Right lobe of liver (tissue), 6 donors: Measurements from ENCODE around the gene CCDC9. TPM values are rescaled to one million over a fixed set of nuclear protein-coding genes. Genes with fewer than 3 reads are reported as not detected.
A peak's percentile ranks its signal among the peaks of the same experiment; 100 is the strongest.

Experiments used
- ATAC-seq, 4 donors: fragments of 200-7000 bp; cut with Tn5 transposase; one replicate each; pipeline ENCODE4 v1.9.1; 2020; ENCODE audit warnings: mild to moderate bottlenecking in 4 of 4, moderate library complexity in 4 of 4
- DNase-seq, 3 donors: peaks; one replicate each; pipeline ENCODE4 v3.0.0-alpha.2; 2020
- H3K27ac ChIP-seq, 3 donors: fragments of 200-600 bp; one replicate each; pipeline ENCODE4 v1.8.0; 2022
- H3K27me3 ChIP-seq, 2 donors: fragments of 200-600 bp; one replicate each; pipeline ENCODE4 v1.8.0; 2022
- H3K36me3 ChIP-seq, 4 donors: fragments of 200-600 bp; sonication (generic) in 1 of 4; one replicate each; pipeline versions ENCODE4 v1.5.1 to v1.8.0; 2017 to 2022; ENCODE audit warnings: control low read depth in 1 of 4
- H3K4me1 ChIP-seq, 4 donors: fragments of 200-600 bp; sonication (generic) in 1 of 4; one replicate each; pipeline versions ENCODE4 v1.5.1 to v1.8.0; 2017 to 2022; ENCODE audit warnings: control low read depth in 1 of 4
- H3K4me3 ChIP-seq, 3 donors: fragments of 200-600 bp; one replicate each; pipeline ENCODE4 v1.8.0; 2022
- H3K9me3 ChIP-seq, 4 donors: fragments of 200-600 bp; sonication (generic) in 1 of 4; one replicate each; pipeline versions ENCODE4 v1.5.1 to v1.8.0; 2017 to 2022; ENCODE audit warnings: control low read depth in 1 of 4
- POLR2A ChIP-seq: fragments of 450-650 bp; IDR thresholded peaks from one replicate; pipeline ENCODE4 v1.6.1; 2017; ENCODE audit warnings: antibody characterized with exemption, mild to moderate bottlenecking
- WGBS: methylation state at CpG from one replicate; pipeline ENCODE4 v1.1.6; 2018; ENCODE audit warnings: low coverage, low lambda C conversion rate; ENCODE audit not compliant: insufficient coverage; ENCODE audit errors: missing lambda C conversion rate; 5-methylcytosine and 5-hydroxymethylcytosine counted together
- intact Hi-C, 2 donors: fragments of 100-400 bp; cut with DNase I; formaldehyde crosslinking; loops; one replicate each; pipeline versions ENCODE4 v1.11.2 to v1.14.1; 2022
- microRNA counts: library from miRNA; unstranded; fragments of <30 nt; microRNA quantifications from one replicate; lab custom pipeline; 2016
- microRNA-seq, 2 donors: library from miRNA; unstranded; fragments of <30 nt; microRNA quantifications; one replicate each; pipeline ENCODE4, GENCODE V29; 2019 to 2020
- small RNA-seq, 2 experiments: library from RNA; depleted of rRNA; stranded (forward); fragments of <200 nt; gene quantifications; one replicate each; pipeline ENCODE3, GENCODE V24; 2016
- total RNA-seq, 6 experiments: library from RNA; depleted of rRNA in 2 of 6; stranded (reverse); fragments of >200 nt in 2 of 6; fragmentation: NEBNext Ultra II Directional in 3 of 6; extraction: Animal tissue kit (Norgen Biotek cat#: 25700) in 3 of 6; gene quantifications; one replicate each; pipeline versions ENCODE4 v1.1.0 to v1.2.4, GENCODE V29; 2016 to 2023
- TF ChIP-seq, protein P1 (sequence below), 4 donors: fragments of 200-600 bp in 3 of 4; fragments of 450-650 bp in 1 of 4; IDR thresholded peaks; one replicate each; pipeline versions ENCODE4 v1.5.1 to v1.8.0; 2016 to 2022; ENCODE audit warnings: antibody characterized with exemption in 4 of 4, mild to moderate bottlenecking in 2 of 4
- donor health status: DM: no; HTN: yes; CAD: no.
- donor health status: DM: no; HTN: no; CAD: no.
- donor health status: DM: no; HTN: no; CAD: no.
- donor health status: DM: no; HTN: yes; CAD: no.
- donor health status: DM: no; HTN: yes; CAD: no.

The CCDC9 gene
- total RNA-seq, 6 experiments from 2014 or later = 5.8 to 15.1 (median 9.1) TPM

DNA sequence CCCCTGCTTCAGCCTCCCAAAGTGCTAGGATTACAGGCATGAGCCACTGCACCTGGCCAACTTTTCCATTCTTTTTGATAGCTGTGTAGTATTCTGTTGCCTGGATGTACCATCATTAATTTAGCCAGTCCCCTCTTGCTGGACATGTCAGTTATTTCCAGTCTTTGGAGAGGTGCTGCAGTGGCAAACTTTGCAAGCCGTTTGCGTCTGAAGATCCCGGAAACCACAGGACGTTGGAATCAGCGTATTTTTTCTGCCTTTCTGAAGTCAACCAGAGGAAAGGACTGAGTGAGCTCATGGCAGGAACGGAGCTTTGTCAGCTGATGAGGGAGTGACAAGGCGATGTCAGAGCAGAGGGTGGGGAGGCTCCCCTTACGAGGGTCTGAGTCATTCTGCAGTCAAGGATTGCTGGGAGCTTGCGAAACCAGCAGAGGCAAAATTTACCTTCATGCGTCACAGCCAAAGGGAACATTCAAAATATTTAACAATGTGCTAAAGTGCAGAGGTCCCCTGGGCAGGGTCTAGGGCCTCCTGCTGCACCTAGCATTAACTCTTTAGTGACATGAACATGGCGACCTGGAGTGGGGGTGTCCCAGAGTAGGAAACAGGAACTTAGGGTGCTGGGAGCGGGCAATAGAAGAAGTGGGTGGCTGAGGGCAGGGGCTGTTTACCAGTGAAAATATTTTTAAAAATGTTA lies 58.9 kb downstream of the CCDC9 start:
- intact Hi-C loops = no loop called here
- TF ChIP-seq, protein P1, sequence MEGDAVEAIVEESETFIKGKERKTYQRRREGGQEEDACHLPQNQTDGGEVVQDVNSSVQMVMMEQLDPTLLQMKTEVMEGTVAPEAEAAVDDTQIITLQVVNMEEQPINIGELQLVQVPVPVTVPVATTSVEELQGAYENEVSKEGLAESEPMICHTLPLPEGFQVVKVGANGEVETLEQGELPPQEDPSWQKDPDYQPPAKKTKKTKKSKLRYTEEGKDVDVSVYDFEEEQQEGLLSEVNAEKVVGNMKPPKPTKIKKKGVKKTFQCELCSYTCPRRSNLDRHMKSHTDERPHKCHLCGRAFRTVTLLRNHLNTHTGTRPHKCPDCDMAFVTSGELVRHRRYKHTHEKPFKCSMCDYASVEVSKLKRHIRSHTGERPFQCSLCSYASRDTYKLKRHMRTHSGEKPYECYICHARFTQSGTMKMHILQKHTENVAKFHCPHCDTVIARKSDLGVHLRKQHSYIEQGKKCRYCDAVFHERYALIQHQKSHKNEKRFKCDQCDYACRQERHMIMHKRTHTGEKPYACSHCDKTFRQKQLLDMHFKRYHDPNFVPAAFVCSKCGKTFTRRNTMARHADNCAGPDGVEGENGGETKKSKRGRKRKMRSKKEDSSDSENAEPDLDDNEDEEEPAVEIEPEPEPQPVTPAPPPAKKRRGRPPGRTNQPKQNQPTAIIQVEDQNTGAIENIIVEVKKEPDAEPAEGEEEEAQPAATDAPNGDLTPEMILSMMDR (IDR thresholded peaks at IDR 0.05) = no peak
- peak; percentile 74 for TF ChIP-seq POLR2A
- WGBS = 10% methylated on average over 12 of the region's 12 CpGs
- Histone ChIP-seq H3K4me1 (peaks cover 0 to 9% (median 2%) of the 10 kb centered on the region in 4 donors), H3K4me3 (no peak overlapping the region), H3K9me3 (no peaks in the 10 kb centered on the region), H3K27me3 (no peaks in the 10 kb centered on the region), H3K27ac (peak overlapping the region; percentile 86 to 95 (median 88)), H3K36me3 (no peaks in the 10 kb centered on the region)
- peak; percentile 83 to 91 (median 91) for DNase-seq
- ATAC-seq = peak; percentile 88 to 92 (median 89)

DNA sequence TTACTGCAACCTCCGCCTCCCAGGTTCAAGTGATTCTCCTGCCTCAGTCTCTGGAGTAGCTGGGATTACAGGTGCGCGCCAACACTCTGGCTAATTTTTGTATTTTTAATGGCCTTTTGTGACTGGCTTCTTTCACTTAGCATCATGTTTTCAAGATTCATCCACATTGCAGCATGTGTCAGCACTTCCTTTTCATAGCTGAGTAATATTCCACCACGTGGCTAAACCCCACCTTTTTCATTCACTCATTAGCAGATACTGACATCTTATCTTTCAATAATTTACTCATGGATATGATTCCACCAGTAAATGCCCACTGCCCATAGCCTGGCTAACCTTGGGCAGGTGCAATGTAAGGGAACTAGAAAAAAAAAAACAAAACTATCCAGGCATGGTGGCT lies 60.2 kb downstream of the CCDC9 start:
- intact Hi-C loops = no loop called here
- 75% methylated on average over 4 of the region's 4 CpGs for WGBS

DNA sequence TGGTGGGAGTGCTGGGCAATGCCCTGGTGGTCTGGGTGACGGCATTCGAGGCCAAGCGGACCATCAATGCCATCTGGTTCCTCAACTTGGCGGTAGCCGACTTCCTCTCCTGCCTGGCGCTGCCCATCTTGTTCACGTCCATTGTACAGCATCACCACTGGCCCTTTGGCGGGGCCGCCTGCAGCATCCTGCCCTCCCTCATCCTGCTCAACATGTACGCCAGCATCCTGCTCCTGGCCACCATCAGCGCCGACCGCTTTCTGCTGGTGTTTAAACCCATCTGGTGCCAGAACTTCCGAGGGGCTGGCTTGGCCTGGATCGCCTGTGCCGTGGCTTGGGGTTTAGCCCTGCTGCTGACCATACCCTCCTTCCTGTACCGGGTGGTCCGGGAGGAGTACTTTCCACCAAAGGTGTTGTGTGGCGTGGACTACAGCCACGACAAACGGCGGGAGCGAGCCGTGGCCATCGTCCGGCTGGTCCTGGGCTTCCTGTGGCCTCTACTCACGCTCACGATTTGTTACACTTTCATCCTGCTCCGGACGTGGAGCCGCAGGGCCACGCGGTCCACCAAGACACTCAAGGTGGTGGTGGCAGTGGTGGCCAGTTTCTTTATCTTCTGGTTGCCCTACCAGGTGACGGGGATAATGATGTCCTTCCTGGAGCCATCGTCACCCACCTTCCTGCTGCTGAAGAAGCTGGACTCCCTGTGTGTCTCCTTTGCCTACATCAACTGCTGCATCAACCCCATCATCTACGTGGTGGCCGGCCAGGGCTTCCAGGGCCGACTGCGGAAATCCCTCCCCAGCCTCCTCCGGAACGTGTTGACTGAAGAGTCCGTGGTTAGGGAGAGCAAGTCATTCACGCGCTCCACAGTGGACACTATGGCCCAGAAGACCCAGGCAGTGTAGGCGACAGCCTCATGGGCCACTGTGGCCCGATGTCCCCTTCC lies 63.9 kb downstream of the CCDC9 start:
- 97% methylated on average over 5 of the region's 46 CpGs for WGBS
- Histone ChIP-seq H3K36me3 (no peaks in the 10 kb centered on the region), H3K4me3 (no peak overlapping the region), H3K9me3 (no peaks in the 10 kb centered on the region), H3K27ac (no peak overlapping the region), H3K4me1 (peaks cover 0 to 6% (median 0%) of the 10 kb centered on the region in 4 donors), H3K27me3 (no peaks in the 10 kb centered on the region)
- no peak for DNase-seq
- intact Hi-C loops = no loop called here
- ATAC-seq = no peak
- no peak for TF ChIP-seq POLR2A
- TF ChIP-seq, protein P1 (IDR thresholded peaks at IDR 0.05) = no peak

More for the DNA sequence above, 60.2 kb downstream of the CCDC9 start:
- Histone ChIP-seq H3K4me3 (no peak overlapping the region), H3K27ac (no peak overlapping the region), H3K4me1 (peaks cover 0 to 9% (median 2%) of the 10 kb centered on the region in 4 donors), H3K27me3 (no peaks in the 10 kb centered on the region), H3K36me3 (no peaks in the 10 kb centered on the region), H3K9me3 (no peaks in the 10 kb centered on the region)
- ATAC-seq (no peak), DNase-seq (no peak)
- TF ChIP-seq POLR2A = no peak
- TF ChIP-seq, protein P1 (IDR thresholded peaks at IDR 0.05) = no peak

MicroRNAs within 50 kb of the gene (microRNA counts, 767-probe panel; counts per million panel counts)
- microRNA hsa-miR-3190-5p (lab: Ali Mortazavi, UCI) = 237 counts per million

Small RNA genes lying within 50 kb of the gene (microRNA-seq; reads per million reads assigned to microRNA genes)
- 0 reads per million in 2 donors for gene MIR3190
- gene MIR3191 = 0 reads per million in 2 donors

Small RNA genes lying within 50 kb of the gene (small RNA-seq; reads per million reads assigned to genes)
- 0 reads per million in 2 experiments for gene MIR3190

Other genes starting within 250 kb of the CCDC9 start
- gene NPAS1, start 236.7 kb upstream of the CCDC9 start, total RNA-seq = 1 to 10 TPM in 2 of 6 experiments, not detected in 4; 1.3 to 1.7 TPM
- gene TMEM160, start 207.9 kb upstream of the CCDC9 start, total RNA-seq = 10 to 100 TPM; 12.3 to 37.0 (median 17.2) TPM
- gene ZC3H4, start 142.7 kb upstream of the CCDC9 start, total RNA-seq = 10 to 100 TPM in 4 of 6 experiments, 1 to 10 TPM in 2; 8.3 to 19.1 (median 15.1) TPM
- gene SAE1, start 125.7 kb upstream of the CCDC9 start, total RNA-seq = 10 to 100 TPM; 18.8 to 33.2 (median 26.7) TPM
- 1 to 10 TPM; 1.8 to 8.0 (median 3.1) TPM for gene BBC3, start 25.3 kb upstream of the CCDC9 start, total RNA-seq
- gene INAFM1, start 18.4 kb downstream of the CCDC9 start, total RNA-seq = 1 to 10 TPM; 2.2 to 5.8 (median 4.4) TPM
- 10 to 100 TPM in 1 of 6 experiments, 1 to 10 TPM in 5; 3.3 to 19.8 (median 5.9) TPM for gene C5AR1, start 53.3 kb downstream of the CCDC9 start, total RNA-seq
- gene C5AR2, start 75.7 kb downstream of the CCDC9 start, total RNA-seq = 1 to 10 TPM; 1.1 to 6.6 (median 3.7) TPM
- 10 to 100 TPM in 1 of 6 experiments, 1 to 10 TPM in 5; 5.2 to 11.9 (median 8.7) TPM for gene DHX34, start 92.8 kb downstream of the CCDC9 start, total RNA-seq
- gene MEIS3, start 163.0 kb downstream of the CCDC9 start, total RNA-seq = 1 to 10 TPM in 1 of 6 experiments, under 1 TPM in 5; 0.53 to 1.6 (median 0.77) TPM
- gene SLC8A2, start 215.4 kb downstream of the CCDC9 start, total RNA-seq = under 1 TPM in 1 of 6 experiments, not detected in 5; 0.13 TPM
- 1 to 10 TPM; 3.1 to 7.8 (median 6.2) TPM for gene KPTN, start 227.7 kb downstream of the CCDC9 start, total RNA-seq